Measurements from ENCODE around the gene CACNB4. TPM values are rescaled to one million over a fixed set of nuclear protein-coding genes. Genes with fewer than 3 reads are reported as not detected.
"Not testable (repeated sequence)": the region's sequence is repeated elsewhere in the genome, so short reads cannot be mapped to it uniquely, and the experiment has no call there.

CACNB4 gene
- total RNA-seq, 1 experiment from 2014 or later, result 2.0 TPM

- Histone ChIP-seq H3K4me2 (ENCODE audit: low read length) (no peak overlapping the region), H3K27ac (ENCODE audit: low read depth, low read length) (no peak overlapping the region), H3K4me1 (ENCODE audit: control insufficient read depth in 1 of 2, insufficient read depth in 2 of 2, low read length in 2 of 2) (peaks cover 0 to 3% of the 10 kb centered on the region in 2 experiments; a peak in 1 of 4 replicates), H4K20me1 (ENCODE audit: insufficient read depth) (no peaks in the 10 kb centered on the region), H3K36me3 (ENCODE audit: control insufficient read depth in 1 of 2, insufficient read depth in 2 of 2, low read length in 2 of 2) (no peaks in the 10 kb centered on the region), H3K79me2 (ENCODE audit: insufficient read depth, low read length) (no peaks in the 10 kb centered on the region), H2AFZ (ENCODE audit: low read depth, low read length, poor library complexity, severe bottlenecking) (no peak overlapping the region), H3K4me3 (replicated peaks in 1 of 2; ENCODE audit: low read depth in 1 of 2, low read length in 2 of 2) (no peak overlapping the region), H3K9ac (ENCODE audit: low read length) (no peak overlapping the region), H3K27me3 (ENCODE audit: insufficient read depth, low read length) (no peaks in the 10 kb centered on the region), H3K9me3 (ENCODE audit: control insufficient read depth in 1 of 2, insufficient read depth in 1 of 2, low read depth in 1 of 2, low read length in 2 of 2) (no peaks in the 10 kb centered on the region), H3K9me2 (ENCODE audit: insufficient read depth) (no peaks in the 10 kb centered on the region)
- intact Hi-C loops (cut with micrococcal nuclease), result no loop called here
- ChIA-PET POLR2A (no interaction called here), CTCF (no interaction called here), RAD21 (ENCODE audit: low non-redundant PET in 1 of 2, low total read pairs in 2 of 2, uncharacterized antibody in 2 of 2, unreplicated experiment in 2 of 2) (no interaction called here)
- DNase-seq (ENCODE audit: low read depth, low spot score), result no peak
- no TSS peak for BruUV-seq (replicated peaks)
- no peak for TF ChIP-seq RAD21 (IDR thresholded peaks at IDR 0.05; ENCODE audit: low read depth)
- TF ChIP-seq CTCF (IDR thresholded peaks at IDR 0.05 in 2 of 3, conservative IDR thresholded peaks at IDR 0.05 in 1 of 3; ENCODE audit: borderline replicate concordance in 1 of 3, insufficient read depth in 1 of 3, low read depth in 2 of 3, low read length in 2 of 3), result no peak
- no peak for TF ChIP-seq ZBTB33 (IDR thresholded peaks at IDR 0.05; ENCODE audit: extremely low read depth, insufficient replicate concordance, low read length)
- TF ChIP-seq ZNF274 (IDR thresholded peaks at IDR 0.05; ENCODE audit: low read depth, low read length), result no peak
- TF ChIP-seq EZH2 (IDR thresholded peaks at IDR 0.05), result no peak
- TF ChIP-seq, protein P1, sequence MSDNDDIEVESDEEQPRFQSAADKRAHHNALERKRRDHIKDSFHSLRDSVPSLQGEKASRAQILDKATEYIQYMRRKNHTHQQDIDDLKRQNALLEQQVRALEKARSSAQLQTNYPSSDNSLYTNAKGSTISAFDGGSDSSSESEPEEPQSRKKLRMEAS (IDR thresholded peaks at IDR 0.05), result no peak
- no peak for TF ChIP-seq ELF1 (IDR thresholded peaks at IDR 0.05; ENCODE audit: borderline replicate concordance, low read depth)
- TF ChIP-seq FOSL1 (IDR thresholded peaks at IDR 0.05; ENCODE audit: low read depth), result no peak
- TF ChIP-seq EGR1 (IDR thresholded peaks at IDR 0.05; ENCODE audit: low read depth), result no peak
- ATAC-seq, result no peak
These were observed 93.2 kb downstream of the CACNB4 start for GRCh38 chr2:152005607-152006006.

DNA sequence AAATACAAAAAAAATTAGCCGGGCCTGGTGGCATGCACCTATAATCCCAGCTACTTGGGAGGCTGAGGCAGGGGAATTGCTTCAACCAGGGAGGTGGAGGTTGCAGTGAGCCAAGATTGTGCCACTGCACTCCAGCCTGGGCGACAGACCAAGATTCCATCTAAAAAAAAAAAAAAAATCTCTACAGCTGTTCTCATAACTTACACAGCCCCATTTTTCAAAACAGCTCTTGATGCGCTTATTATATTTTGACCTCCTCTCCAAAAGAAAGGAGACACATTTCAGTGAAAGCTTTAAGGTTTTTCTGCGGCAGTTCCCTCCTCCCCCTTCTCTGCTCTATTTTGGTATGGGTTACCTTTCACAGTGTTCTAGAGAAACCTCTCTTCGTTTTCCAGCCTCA, 95.6 kb downstream of the CACNB4 start:
- H3K4me2 ChIP-seq (ENCODE audit: low read length); H4K20me1 ChIP-seq (ENCODE audit: insufficient read depth); H3K9me3 ChIP-seq (ENCODE audit: control insufficient read depth in 1 of 2, insufficient read depth in 1 of 2, low read depth in 1 of 2, low read length in 2 of 2); BruUV-seq (replicated peaks); H3K36me3 ChIP-seq (ENCODE audit: control insufficient read depth in 1 of 2, insufficient read depth in 2 of 2, low read length in 2 of 2); H3K27ac ChIP-seq (ENCODE audit: low read depth, low read length); ATAC-seq; CTCF ChIA-PET; H3K79me2 ChIP-seq (ENCODE audit: insufficient read depth, low read length); H3K4me1 ChIP-seq (ENCODE audit: control insufficient read depth in 1 of 2, insufficient read depth in 2 of 2, low read length in 2 of 2); H3K27me3 ChIP-seq (ENCODE audit: insufficient read depth, low read length); intact Hi-C loops (cut with micrococcal nuclease); DNase-seq (ENCODE audit: low read depth, low spot score); POLR2A ChIA-PET; H2AFZ ChIP-seq (ENCODE audit: low read depth, low read length, poor library complexity, severe bottlenecking); RAD21 ChIA-PET (ENCODE audit: low non-redundant PET in 1 of 2, low total read pairs in 2 of 2, uncharacterized antibody in 2 of 2, unreplicated experiment in 2 of 2); H3K9ac ChIP-seq (ENCODE audit: low read length); H3K9me2 ChIP-seq (ENCODE audit: insufficient read depth); H3K4me3 ChIP-seq (replicated peaks in 1 of 2; ENCODE audit: low read depth in 1 of 2, low read length in 2 of 2): not testable (repeated sequence)

Measured in HCT116 (cell line).